PC-9 (cell line): ENCODE measurements around the gene PPP2R2B. TPM values are rescaled to one million over a fixed set of nuclear protein-coding genes. Genes with fewer than 3 reads are reported as not detected.

Experiments used
- BruUV-seq: library from RNA; stranded (reverse); fragments of 400-500 nt; replicated peaks from 2 replicates; lab custom pipeline; 2021; lab: Mats Ljungman, UMichigan
- CTCF ChIA-PET: fragments of 300-600 bp; sonication (Branson Sonifier 250); formaldehyde crosslinking; loops from one replicate; lab custom pipeline; 2022; ENCODE audit warnings: antibody characterized with exemption; lab: Charles Lee
- POLR2A ChIA-PET: fragments of 300-600 bp; sonication (Branson Sonifier 250); formaldehyde crosslinking; loops from one replicate; lab custom pipeline; 2022; ENCODE audit warnings: antibody characterized with exemption; ENCODE audit not compliant: unreplicated experiment; lab: Charles Lee
- DNase-seq, 2 experiments: peaks; one replicate each; pipeline versions ENCODE4 v3.0.0 to v3.0.0-alpha.2; 2015 to 2022; ENCODE audit warnings: mixed read lengths in 1 of 2
- H2AFZ ChIP-seq: fragments of 200-600 bp; sonication (generic); 2 replicates; pipeline ENCODE4 v1.8.1; 2017; ENCODE audit warnings: antibody characterized with exemption
- H3F3A ChIP-seq: fragments of 200-600 bp; sonication (generic); 2 replicates; pipeline ENCODE4 v1.8.1; 2017; ENCODE audit warnings: antibody characterized with exemption, mild to moderate bottlenecking, low read depth; ENCODE audit not compliant: insufficient read depth
- H3K27ac ChIP-seq: fragments of 200-600 bp; sonication (generic); 2 replicates; pipeline ENCODE4 v1.6.1; 2016; ENCODE audit warnings: mixed run types
- H3K27me3 ChIP-seq: fragments of 200-600 bp; sonication (generic); 2 replicates; pipeline ENCODE4 v1.6.1; 2016; ENCODE audit warnings: low read depth, mixed run types; ENCODE audit not compliant: insufficient read depth
- H3K36me3 ChIP-seq: fragments of 200-600 bp; sonication (generic); 2 replicates; pipeline ENCODE4 v1.6.1; 2016; ENCODE audit warnings: low read depth, mixed run types
- H3K4me1 ChIP-seq: fragments of 200-600 bp; sonication (generic); replicated peaks from 2 replicates; pipeline ENCODE4 v1.6.1; 2016; ENCODE audit warnings: mixed run types; ENCODE audit not compliant: insufficient read depth
- H3K4me2 ChIP-seq: fragments of 200-600 bp; sonication (generic); 2 replicates; pipeline ENCODE4 v1.6.1; 2017; ENCODE audit warnings: mixed run types
- H3K4me3 ChIP-seq: fragments of 200-600 bp; sonication (generic); 2 replicates; pipeline ENCODE4 v1.6.1; 2016; ENCODE audit warnings: mixed run types
- H3K79me2 ChIP-seq: fragments of 200-600 bp; sonication (generic); 2 replicates; pipeline ENCODE4 v1.6.1; 2017; ENCODE audit warnings: low read depth, mixed run types
- H3K9me2 ChIP-seq: fragments of 200-600 bp; sonication (generic); 2 replicates; pipeline ENCODE4 v1.8.1; 2017; ENCODE audit warnings: mild to moderate bottlenecking; ENCODE audit not compliant: insufficient read depth
- H3K9me3 ChIP-seq: fragments of 200-600 bp; sonication (generic); 2 replicates; pipeline ENCODE4 v1.8.1; 2016; ENCODE audit warnings: low read depth; ENCODE audit not compliant: insufficient read depth
- H4K20me1 ChIP-seq: fragments of 200-600 bp; sonication (generic); 2 replicates; pipeline ENCODE4 v1.8.1; 2017; ENCODE audit not compliant: insufficient read depth
- CTCF ChIP-seq: fragments of 200-600 bp; sonication (generic); conservative IDR thresholded peaks from 2 replicates; pipeline ENCODE4 v1.6.1; 2017; ENCODE audit warnings: mixed run types, antibody characterized with exemption, mild to moderate bottlenecking, moderate library complexity
- EZH2 ChIP-seq: fragments of 200-600 bp; sonication (generic); IDR thresholded peaks from 2 replicates; pipeline ENCODE4 v1.8.0; 2017; ENCODE audit warnings: antibody characterized with exemption, low read depth
- intact Hi-C: fragments of 100-400 bp; cut with micrococcal nuclease; formaldehyde crosslinking; loops from one replicate; pipeline ENCODE4 v1.10.0; 2022; ENCODE audit not compliant: unreplicated experiment
- total RNA-seq: library from RNA; stranded (reverse); gene quantifications from 2 replicates; pipeline ENCODE4 v1.2.3, GENCODE V29; 2021

PPP2R2B gene
- total RNA-seq, 1 experiment from 2014 or later, result not detected

- H3K4me3 ChIP-seq, result no peak overlapping the region
- H3K4me1 ChIP-seq, result no peaks in the 10 kb centered on the region
- TF ChIP-seq CTCF, result no peak
- TF ChIP-seq EZH2, result no peak
- H4K20me1 ChIP-seq, result no peaks in the 10 kb centered on the region
- H3K79me2 ChIP-seq, result no peaks in the 10 kb centered on the region
- no peaks in the 10 kb centered on the region for H3K9me3 ChIP-seq
- POLR2A ChIA-PET, result no interaction called here
- no peak overlapping the region for H3K4me2 ChIP-seq
- no peaks in the 10 kb centered on the region for H3K9me2 ChIP-seq
- no peak overlapping the region for H3K27ac ChIP-seq
- CTCF ChIA-PET, result no interaction called here
- H3K27me3 ChIP-seq, result no peaks in the 10 kb centered on the region
- H3F3A ChIP-seq, result no peaks in the 10 kb centered on the region
- intact Hi-C loops, result no loop called here
- no peaks in the 10 kb centered on the region for H3K36me3 ChIP-seq
- BruUV-seq, result no TSS peak
- H2AFZ ChIP-seq, result no peak overlapping the region
- no peak for DNase-seq
These were observed 310.4 kb downstream of the PPP2R2B start for GRCh38 chr5:146568161-146568560.

GRCh38 chr5:146565764-146566367 is 312.7 kb downstream of the PPP2R2B start:
- H3K27me3 ChIP-seq, result 0 out of 2 replicates have a peak, but pooled peaks cover 10% of the 10 kb centered on the region
- no peaks in the 10 kb centered on the region for H3K9me3 ChIP-seq
- no peak overlapping the region for H3K27ac ChIP-seq
- no peak overlapping the region for H3K4me3 ChIP-seq
- CTCF ChIA-PET, result interaction anchor here (0.9 kb wide), 1 partner anchor 400 kb away, joined by 5 read pairs; no protein-coding TSS in a partner anchor
- no peaks in the 10 kb centered on the region for H3K4me1 ChIP-seq
- no peak overlapping the region for H2AFZ ChIP-seq
- no peaks in the 10 kb centered on the region for H3K79me2 ChIP-seq
- no peaks in the 10 kb centered on the region for H3K36me3 ChIP-seq
- no peaks in the 10 kb centered on the region for H3F3A ChIP-seq
- H3K4me2 ChIP-seq, result no peak overlapping the region
- no peaks in the 10 kb centered on the region for H3K9me2 ChIP-seq
- H4K20me1 ChIP-seq, result no peaks in the 10 kb centered on the region
- BruUV-seq, result no TSS peak
- DNase-seq, result peak in 1 of 2 experiments; percentile 37
- POLR2A ChIA-PET, result no interaction called here
- intact Hi-C loops, result loop anchor here (1.0 kb wide), 1 partner anchor 400 kb away; no protein-coding TSS in a partner anchor
- TF ChIP-seq CTCF (peak; percentile 61), EZH2 (no peak)

- Histone ChIP-seq H3K9me3 (no peaks in the 10 kb centered on the region), H4K20me1 (no peaks in the 10 kb centered on the region), H3K4me3 (no peak overlapping the region), H3F3A (no peaks in the 10 kb centered on the region), H2AFZ (no peak overlapping the region), H3K9me2 (no peaks in the 10 kb centered on the region), H3K79me2 (no peaks in the 10 kb centered on the region), H3K27me3 (0 out of 2 replicates have a peak, but pooled peaks cover 10% of the 10 kb centered on the region), H3K4me2 (no peak overlapping the region), H3K27ac (no peak overlapping the region), H3K4me1 (no peaks in the 10 kb centered on the region), H3K36me3 (no peaks in the 10 kb centered on the region)
- TF ChIP-seq CTCF, result no peak
- TF ChIP-seq EZH2, result no peak
- CTCF ChIA-PET, result no interaction called here
- intact Hi-C loops, result no loop called here
- POLR2A ChIA-PET, result no interaction called here
- DNase-seq, result no peak
- no TSS peak for BruUV-seq
These were observed 314.4 kb downstream of the PPP2R2B start for GRCh38 chr5:146564007-146564762.
